T-helper 1 cell (primary cell): Measurements from ENCODE around the gene PLA2G4C.

Source experiments
- DNase-seq, 5 donors: peaks; one replicate each; pipeline ENCODE4 v3.0.0-alpha.2; 2012 to 2020
- total RNA-seq, 4 donors: gene quantifications; one replicate each; lab custom pipeline; 2026; lab: John Stamatoyannopoulos, UW

Gene PLA2G4C, protein sequence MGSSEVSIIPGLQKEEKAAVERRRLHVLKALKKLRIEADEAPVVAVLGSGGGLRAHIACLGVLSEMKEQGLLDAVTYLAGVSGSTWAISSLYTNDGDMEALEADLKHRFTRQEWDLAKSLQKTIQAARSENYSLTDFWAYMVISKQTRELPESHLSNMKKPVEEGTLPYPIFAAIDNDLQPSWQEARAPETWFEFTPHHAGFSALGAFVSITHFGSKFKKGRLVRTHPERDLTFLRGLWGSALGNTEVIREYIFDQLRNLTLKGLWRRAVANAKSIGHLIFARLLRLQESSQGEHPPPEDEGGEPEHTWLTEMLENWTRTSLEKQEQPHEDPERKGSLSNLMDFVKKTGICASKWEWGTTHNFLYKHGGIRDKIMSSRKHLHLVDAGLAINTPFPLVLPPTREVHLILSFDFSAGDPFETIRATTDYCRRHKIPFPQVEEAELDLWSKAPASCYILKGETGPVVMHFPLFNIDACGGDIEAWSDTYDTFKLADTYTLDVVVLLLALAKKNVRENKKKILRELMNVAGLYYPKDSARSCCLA
- total RNA-seq, result 0.71 to 5.6 (median 1.8) reads per million in 4 donors

DNA sequence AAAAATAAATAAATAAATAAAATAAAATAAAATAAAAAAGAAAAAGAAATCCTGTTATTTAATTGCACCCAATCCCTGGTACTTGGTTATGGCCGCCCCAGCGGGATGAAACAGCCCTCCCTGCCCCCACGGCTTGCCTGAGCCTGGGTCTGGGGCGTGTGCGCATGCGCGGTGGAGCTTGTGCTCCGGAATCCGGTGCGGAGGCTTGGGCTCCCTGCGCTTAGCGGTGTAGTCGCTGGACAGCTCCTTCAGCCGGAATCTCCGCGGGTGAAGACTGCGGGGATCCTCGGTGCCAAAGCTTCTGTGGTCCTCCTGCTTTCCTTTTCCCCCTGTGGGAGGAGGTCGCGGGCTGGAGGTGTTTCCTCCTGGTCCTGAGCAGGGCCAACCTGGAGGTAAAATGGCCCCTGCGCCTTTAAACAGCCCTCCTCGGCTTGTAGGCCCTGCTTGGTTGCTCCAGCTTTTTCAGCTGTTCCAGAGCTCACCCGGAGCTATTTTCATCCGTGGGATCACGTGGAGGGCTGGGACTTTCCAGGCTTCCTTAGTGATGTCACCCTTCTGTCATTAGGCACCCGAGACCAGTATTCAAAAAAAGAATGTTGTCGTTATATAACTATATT, at the start of gene PLA2G4C:
Gene PLA2G4C (minus strand): TSS at position 468 of the 617 bp plus-strand sequence. CDS start 4,288 bp downstream, outside the sequence.
- peak; percentile 59 to 84 (median 74) for DNase-seq

DNA sequence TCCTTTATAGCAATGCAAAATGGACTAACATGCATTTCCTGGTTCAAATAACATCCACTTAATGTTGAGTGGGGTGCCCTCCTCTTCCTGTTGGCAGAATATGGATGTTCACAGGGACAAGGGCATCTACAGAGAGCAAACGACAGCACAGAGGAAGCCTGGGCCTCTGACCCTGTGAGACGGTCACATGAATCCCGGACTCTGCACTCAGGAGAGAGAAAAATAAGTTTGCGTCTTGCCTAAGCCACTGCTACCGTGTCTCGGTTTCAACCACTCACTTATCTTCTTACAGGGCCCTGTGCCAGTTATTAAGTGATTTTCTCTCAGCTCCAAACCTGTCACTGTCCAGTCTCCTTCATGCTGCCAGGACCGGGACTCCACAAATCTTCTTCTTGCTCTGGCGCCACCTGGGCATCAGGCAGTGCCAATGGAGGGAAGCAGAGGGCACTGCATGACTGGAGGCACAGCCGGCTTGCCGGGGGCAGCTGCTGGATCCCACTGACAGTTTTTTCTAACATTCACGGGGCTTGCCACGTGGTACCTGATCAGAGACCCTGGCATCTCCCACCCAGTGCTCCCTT, 47.7 kb upstream of the PLA2G4C start:
- DNase-seq, result no peak

DNA sequence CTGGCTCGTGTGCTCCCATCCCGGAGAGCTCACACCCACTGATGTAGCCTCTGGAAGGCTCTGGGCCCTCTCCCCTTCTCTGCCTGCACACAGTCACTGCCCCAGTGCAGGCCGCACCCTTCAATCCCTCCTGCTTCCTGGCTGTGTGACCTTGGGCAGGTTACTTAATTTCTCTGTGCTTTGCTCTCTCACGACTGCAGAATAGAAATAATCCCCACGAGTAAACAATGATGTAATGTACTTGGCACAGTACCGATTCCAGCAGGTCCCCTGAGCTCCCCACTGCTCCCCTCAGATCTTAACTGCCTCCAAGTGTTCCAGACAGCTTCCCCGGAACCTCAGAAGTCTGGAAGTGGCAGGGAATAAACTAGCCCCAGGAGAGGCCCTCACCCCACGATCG, 43.4 kb upstream of the PLA2G4C start:
- no peak for DNase-seq

DNA sequence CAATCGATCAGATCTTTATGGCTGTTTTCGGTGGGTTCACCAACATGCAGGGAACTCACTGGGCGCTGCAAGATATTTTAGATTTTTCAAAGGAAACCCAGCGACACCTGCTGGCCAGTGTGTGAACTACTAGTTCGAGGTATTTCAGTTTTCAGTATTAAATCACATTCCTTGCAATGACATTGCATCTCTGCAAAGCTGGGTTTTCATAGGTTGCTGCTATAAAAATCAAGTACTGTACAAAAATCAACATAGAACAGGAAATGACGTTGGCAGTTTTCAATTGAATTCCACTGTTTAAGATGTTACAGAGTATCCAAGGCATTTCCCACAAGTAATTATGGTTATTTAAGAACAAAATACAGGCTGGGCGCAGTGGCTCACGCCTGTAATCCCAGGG, 41.9 kb upstream of the PLA2G4C start:
- peak; percentile 30 to 57 (median 35) for DNase-seq

DNA sequence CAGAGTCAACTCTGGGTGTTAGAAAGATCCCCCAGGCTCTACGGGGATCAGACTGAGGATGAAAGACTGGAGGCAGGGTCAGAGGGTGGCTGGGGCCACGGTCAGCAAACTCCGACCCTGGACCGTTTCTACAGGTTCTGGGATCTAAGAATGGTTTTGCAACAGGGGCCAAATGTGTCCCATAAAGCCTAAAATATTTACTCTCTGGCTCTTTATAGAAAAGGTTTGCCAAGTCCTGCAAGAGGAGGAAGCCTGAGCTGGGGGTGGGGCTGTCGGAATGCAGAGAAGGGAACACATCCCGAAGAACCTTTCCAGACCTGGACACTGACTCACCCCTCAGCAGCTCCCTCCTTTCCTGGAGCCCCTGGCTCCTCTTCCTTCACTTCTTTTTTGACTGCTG, 38.8 kb upstream of the PLA2G4C start:
- DNase-seq, result no peak

DNA sequence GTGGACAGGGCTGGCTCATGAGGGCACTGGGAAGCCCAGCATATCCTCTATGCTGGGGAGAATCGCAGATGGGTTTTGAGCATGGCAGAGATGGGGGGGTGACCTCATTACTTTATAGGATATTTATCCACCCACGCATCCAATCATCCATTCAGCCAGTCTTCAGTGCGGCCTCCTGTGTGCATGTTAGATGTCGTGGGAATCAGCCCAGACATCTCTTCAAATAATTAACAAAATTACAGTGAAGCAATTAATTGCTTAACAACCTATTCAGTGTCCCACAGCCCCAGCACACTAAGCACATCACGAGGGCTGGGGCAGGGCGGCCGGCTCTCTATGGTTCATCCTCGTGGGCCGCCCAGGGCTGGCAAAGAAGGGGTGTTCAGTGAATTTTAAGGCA, 38.0 kb upstream of the PLA2G4C start:
- DNase-seq, result no peak

DNA sequence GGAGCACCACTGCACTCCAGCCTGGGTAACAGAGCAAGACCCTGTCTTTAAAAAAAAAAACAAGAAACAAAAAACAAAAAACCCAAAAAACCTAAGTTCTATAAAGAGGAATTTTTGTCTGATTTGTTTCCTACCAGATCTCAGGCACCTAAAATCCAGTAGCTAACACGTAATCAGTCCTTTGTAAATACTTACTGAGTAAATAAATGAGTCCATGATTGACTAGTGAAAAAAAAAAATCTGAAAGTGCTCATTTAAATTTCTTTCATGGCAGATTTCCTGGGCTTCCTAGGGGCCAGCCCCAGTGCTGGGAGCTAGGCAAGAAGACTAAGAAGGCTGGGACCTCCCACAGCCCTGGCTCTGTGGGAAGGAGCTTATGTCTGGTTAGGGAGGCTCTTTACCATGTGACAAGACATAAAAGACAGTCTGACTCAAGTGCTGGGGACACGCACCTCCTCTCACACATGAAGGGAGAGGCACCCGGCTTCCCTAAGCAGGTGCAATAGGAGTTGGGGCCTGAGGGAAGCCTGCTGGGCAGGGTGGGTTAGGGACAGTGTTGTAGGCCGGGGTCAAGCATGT, 37.1 kb upstream of the PLA2G4C start:
- DNase-seq, result no peak

DNA sequence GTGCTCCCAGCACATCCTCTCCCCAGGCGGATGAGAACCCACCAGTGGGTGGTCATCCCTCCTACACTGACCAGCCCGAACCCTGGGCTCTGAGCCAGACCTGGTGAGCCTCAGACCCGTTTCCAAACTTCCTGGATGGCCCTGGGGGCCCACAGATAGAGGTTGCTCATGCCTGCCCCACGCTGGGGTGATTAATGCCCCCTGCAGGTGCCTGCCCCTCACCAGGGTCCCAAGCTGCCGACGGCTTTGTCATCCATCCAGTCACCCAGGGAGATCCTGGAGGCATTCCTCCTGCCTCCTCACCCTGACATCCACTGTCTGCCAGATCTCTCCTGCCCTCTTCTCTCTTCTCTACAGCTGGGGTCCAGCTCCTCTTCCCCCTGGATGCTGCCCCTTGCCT, 28.4 kb upstream of the PLA2G4C start:
- no peak for DNase-seq

DNA sequence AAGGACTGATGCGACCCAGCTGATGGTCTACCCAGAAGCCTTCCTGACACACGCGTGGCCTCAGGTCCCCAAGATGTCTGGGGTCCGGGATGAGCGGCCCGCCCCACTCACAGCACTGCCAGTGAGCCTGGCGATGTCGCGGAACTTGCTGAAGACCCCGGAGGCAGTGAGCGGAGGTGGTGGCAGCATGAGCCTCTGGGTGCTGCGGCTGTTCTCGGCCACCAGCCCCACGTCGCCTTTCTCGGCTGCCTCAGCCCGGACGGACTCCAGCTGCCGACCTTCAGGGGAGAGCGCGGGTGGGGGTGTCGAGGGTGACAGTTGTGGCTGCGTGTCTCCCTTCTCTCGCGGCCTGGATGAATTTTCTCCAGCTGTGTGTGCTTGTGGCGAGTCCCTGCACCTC, 26.8 kb upstream of the PLA2G4C start:
- no peak for DNase-seq

DNA sequence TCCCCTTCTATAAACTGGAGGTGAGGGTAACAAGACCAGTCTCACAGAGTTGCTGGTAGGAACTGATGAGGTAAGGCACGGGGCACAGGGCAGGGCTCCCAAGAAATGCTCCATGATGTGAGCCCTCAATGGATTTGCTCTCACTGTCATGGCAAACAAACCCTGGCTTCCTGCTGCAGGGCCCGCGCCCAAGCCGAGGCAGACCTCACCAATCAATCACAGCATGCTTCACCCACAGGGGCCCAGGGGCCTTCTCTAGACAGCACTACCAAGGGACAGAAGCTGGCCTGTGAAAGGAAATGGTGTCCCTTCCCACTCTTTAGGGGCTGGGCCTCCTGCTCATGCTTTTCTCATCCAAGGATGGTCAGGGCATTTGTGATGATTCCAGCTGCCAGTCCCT, 25.9 kb upstream of the PLA2G4C start:
- no peak for DNase-seq

DNA sequence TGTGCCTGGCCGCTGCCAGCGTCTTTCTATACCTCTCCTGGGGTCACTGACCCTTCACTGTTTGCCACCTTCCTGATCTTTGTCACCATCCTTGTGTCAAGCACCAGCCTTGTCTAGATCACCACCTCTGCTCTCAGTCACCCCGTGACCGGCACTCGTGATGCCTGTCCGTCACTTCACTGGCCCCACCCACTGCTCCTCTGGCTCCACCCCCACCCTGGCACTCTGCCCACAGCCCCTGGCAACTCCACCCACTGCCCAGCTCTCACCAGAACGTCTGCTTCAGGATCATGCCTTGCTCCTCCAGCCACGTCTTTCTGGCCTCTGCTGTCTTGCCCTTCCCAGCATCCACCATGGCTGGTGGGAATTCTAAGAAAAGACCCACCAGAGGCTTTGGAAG, 24.8 kb upstream of the PLA2G4C start:
- no peak for DNase-seq

DNA sequence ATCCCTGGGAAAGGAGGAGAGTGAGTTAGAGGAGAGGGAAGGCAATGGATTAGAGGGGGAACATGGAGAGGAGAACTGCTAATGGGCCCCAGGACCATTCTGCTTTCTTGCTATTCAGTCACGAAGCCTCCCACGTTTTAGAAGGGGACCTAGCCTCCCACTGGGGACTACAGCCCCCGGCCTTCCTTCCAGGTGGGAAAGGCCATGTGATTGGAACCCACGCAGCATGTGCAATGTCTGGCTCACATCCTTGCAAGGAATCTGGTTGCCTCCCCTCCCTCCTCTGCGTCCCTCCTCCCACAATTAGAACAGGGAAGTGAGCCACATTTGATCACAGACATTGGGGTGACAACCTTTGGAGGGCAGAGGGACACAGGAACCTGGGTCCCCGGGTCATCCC, 22.5 kb upstream of the PLA2G4C start:
- DNase-seq, result no peak

DNA sequence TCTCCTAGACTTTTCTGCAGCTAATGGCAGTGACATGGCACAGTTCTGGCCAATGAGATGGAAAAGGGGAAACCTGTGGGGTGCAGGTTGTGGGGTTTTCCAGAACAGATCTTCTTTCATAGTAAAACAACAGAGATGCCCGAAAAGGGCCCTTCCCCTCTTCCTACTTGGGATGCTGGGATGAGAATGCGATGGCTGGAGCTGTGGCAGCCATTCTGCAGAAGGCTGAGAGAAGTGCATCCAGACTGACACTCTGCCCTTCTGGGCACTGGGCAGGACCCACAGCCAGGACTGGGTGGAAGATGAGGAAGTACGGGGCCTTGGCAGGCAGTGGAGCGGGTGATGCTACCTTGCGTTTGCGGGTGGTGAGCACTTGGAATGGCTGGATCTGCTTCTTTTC, 16.9 kb upstream of the PLA2G4C start:
- no peak for DNase-seq

DNA sequence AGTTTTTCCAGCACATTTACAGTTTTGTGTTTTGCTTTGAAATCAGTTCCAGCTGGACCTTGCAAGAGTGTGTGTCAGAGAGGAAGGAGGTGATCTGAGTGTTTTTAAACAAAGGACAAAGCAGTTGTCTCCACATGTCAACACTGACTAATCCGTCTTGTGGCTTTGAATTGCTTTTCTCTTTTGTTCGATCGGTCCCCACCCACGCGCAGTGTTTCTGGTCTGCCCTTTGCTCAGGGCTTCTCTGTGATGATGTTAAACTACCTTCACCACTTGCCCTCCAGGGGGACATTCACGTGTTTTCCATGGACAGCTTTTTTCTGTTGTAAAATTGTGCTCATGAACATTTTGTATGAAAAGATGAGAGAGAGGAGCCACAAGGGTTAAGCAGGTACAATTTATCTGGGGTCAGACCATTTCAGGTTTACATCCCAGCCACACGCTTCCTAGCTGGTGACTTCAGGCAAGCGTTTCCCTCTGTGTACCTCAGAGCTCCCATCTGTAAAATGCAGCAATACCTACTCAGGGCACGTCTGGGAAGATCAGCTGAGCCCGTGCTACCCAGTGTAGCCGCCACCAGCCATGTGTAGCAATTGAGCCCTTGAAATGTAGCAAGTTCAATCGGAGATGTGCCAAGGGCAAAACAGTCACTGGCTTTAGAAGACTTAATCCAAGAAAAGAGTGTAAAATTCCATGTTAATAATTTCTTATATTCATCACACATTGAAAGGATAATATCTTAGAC, 13.5 kb upstream of the PLA2G4C start:
- no peak for DNase-seq

DNA sequence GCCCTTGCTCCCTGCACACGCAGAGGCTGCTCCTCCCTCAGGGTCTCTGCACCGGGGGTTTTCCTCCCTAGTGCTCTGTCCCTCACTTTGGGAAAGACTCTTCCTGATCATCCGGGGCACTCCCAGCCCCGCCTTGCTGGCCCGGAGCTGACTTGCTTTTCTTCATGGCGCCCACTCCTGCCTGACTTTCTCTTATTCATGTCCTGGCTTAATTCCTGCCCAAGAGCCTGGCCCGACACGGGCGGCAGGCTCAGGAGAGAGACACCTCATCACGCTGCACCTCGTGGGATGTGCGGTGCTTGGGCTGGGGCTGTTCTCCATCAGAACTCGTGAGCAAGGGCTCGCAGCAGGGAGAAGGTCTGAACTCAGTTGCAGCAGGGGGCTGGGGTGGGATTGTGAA, 11.8 kb upstream of the PLA2G4C start:
- DNase-seq, result no peak

DNA sequence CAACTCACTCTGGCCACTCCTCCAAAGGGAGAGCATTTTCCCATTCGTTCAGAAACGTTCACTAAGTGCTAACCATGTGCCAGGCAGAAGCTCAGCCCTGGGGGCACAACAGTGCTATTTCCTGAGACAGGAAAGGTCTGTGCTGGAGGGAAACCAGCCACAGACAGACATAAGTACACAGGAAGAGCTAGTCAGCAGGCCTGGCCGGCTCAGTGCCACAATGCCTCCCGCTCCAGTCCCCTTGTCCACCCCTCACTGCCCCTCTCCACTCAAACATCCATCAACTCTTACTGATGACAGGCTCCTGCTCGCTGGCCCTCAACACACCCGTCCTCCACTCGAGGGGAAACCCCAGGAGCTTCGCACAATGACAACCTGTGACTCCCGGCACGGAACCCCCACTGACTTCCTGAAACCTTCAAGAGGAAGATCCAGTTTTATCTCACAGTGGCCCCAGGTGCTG, 11.3 kb upstream of the PLA2G4C start:
- no peak for DNase-seq

DNA sequence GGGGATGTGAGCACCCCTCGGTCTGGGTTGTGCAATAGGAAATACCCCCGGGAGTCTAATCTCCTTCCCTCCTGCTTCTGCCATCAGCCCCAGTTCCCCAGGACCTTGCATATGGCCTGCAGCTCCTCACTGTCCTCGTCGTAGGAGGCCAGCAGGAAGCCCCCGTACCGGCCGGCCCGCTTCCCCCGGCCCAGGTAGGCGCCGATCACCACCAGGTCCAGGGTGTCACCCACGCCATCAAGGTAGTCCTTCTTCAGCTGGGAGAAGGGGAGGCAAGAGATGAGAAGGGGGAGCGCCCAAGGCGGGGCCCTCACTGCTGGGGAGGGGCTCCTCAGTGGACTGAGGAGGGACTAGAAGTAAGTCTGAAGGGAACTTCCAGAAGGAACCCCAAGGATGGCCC, 10.4 kb upstream of the PLA2G4C start:
- no peak for DNase-seq

DNA sequence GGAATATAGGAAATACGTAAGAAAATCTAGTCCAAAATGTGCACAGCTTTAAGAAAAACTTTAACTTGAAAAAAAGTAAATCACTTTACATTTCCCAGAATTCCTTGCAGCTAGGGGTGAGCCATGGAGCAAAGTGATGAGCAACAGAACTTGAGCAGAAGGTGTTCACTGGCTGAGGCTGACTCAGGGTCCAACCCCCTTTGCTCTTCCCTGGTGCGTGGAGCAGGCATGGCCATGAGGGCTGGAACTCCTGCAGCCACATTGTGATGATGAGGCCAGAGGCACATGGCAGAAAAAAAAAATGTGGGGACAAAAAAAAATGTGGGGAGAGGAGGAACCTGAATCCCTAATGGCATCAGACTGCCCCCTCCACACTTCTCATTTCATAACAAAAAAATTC, 9.9 kb upstream of the PLA2G4C start:
- DNase-seq, result no peak

DNA sequence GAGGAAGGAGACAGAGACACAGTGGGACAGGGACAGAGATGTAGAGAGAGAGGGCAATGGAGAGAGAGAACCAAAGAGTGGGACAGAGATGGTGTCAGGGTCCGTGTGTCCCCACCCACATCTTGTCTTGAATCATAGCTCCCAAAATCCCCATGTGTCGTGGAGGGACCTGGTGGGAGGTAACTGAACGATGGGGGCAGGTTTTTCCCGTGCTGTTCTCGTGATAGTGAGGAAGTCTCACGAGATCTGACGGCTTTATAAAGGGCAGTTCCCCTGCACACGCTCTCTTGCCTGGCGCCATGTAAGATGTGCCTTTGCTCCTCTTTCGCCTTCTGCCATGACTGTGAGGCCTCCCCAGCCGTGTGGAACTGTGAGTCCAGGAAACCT, 7.5 kb upstream of the PLA2G4C start:
- DNase-seq, result no peak

DNA sequence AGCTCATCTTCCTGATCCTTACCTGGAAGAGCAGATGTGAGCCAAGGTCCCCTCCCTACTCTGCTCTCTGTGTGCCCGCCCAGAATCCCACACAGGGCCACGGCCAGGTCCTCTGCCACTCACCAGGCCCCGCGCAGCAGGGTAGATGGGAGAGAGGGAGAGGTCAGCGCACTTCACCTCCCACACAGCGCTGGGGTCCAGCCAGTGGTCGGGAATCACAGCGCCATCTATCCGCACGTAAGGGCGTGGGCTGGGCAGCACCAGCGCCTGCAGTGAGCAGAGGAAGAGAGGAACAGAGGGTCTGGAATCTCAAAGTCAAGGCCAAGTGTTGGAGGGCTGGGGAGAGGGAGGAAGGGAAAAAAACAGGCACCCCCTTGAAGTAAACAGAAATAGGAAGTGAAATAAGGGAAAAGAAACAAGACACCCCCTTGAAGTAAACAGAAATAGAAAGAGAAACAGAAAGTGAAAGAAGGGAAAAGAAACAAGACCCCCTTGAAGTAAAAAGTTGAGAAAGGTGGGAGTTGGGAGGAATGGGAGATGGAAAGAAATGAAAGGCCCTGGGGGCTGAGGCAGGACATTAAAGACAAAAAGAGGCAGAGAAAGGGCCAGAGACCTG, 7.0 kb upstream of the PLA2G4C start:
- no peak for DNase-seq

DNA sequence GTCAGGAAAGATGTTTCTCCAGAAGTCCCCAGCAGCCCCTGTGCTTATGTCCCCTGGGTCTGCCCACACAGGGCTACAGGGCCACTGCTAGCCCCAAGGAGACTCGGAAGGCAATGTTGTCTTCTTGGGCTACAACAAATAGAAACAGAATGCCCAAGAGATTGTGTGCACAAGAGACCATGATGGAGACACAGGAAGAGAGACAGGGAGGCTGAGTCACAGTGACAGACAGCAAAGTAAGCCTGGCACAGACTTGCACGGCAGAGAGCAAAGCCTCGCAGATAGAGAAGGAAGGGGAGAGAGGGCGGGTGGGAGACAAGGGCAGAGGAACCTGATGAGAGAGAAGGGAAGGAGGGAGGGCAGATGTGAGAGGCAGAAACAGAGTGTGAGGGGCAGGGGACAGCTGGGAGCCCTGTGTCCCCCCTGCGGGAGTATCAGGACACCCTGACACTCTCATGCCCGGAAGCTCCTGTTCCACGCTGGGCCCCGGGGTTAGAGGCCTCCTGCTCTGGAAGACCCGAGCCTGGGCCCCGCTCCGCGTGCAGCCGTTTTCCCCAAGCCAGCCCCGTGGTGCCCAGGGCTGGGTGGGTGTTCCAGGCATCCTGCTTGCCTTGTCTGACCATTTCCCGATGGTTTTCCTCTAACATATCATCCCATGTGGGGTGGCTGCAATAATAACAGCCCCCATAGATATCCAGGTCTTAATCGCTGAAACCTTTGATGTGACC, 2.7 kb upstream of the PLA2G4C start:
- DNase-seq, result no peak
